Measurements from ENCODE around the gene ACADVL.

Gene ACADVL

DNA sequence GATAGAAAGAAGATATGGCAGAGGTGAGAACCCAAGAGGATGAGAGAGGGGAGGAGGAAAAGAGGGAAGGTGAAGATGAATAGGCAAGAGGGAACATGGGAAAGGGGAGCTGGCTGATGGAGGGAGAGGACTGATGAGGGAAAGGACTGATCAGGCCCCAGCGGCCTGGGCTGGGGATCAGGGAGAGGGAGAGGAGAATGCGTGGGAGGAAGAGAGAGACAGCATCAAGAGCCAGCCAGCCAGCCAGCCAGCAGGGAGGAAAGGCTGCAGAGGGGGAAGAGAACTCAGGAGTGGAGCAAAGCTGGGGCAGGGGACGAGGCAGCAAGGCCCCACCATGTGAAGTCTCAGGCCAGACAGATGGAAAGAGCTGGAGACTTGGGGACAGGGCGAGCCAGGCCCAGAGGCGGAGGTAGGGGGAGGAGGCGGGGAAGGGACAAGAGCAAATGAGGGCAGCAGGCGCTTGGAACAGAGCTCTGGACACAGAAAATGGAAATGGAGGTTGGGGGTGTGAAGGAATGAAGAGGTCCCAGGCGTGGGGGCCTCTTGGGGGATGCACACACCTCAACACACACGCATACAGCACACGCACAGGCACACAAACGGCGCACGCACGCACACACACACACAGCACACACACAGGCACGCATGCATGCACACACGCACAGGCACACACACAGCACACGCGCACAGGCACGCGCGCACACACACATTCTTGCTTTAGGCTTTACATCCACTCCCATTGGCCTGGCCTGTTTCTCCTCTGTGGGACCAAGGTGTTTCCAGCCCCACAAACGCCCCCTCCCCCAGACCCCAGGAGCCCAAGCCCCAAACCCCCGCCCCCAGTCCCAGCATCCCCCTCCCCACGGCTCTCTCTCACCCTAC is 12.4 kb upstream of the ACADVL start:
- H3K9ac ChIP-seq (ENCODE audit: low read depth in 1 of 2, low read length in 2 of 2) = no peak overlapping the region
- H3K36me3 ChIP-seq (ENCODE audit: control insufficient read depth in 1 of 2, insufficient read depth in 2 of 2, low read length in 2 of 2) = peaks cover 0 to 5% of the 10 kb centered on the region in 2 donors
- no peaks in the 10 kb centered on the region for H3K9me3 ChIP-seq (ENCODE audit: control insufficient read depth in 1 of 2, low read length in 2 of 2)
- H3K27ac ChIP-seq (ENCODE audit: low read depth, low read length) = no peak overlapping the region
- H3K4me1 ChIP-seq (ENCODE audit: control insufficient read depth in 1 of 2, insufficient read depth in 2 of 2, low read length in 2 of 2) = peaks cover 0 to 14% of the 10 kb centered on the region in 2 donors
- peaks cover 0 to 4% of the 10 kb centered on the region in 2 donors for H3K27me3 ChIP-seq (ENCODE audit: control insufficient read depth in 1 of 2, insufficient read depth in 2 of 2, low read length in 2 of 2)
- H3K4me3 ChIP-seq (ENCODE audit: low read depth in 1 of 2, low read length in 2 of 2) = no peak overlapping the region

DNA sequence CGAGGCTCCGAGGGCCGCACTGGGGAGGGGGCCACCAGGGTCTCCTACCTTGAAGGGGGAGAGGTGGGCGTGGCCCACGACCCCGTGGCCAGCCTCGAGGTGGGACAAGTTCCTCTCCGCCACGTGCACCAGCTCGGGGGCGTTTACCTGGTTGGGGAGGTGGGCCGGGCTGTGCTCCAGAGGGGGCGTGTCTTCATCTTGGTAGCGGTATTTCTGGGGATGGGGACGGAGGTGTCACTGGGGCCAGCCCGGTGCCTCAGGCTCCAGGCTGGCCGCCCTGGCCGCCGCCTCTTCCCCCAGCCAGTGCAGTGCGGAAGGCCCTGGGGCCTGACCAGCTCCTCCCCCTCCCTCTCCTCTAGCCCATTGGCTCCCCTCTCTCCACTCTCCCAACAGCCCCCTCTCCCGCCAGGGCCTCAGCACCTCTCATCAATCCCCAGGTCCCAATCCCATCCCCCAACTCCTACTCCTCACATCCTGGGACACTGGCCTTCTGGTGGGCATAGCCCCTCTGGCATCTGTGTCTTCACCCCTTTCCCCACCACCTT is 11.6 kb upstream of the ACADVL start:
- Histone ChIP-seq H3K4me1 (ENCODE audit: control insufficient read depth in 1 of 2, insufficient read depth in 2 of 2, low read length in 2 of 2) (peaks cover 0 to 14% of the 10 kb centered on the region in 2 donors), H3K27ac (ENCODE audit: low read depth, low read length) (no peak overlapping the region), H3K9me3 (ENCODE audit: control insufficient read depth in 1 of 2, low read length in 2 of 2) (no peaks in the 10 kb centered on the region), H3K27me3 (ENCODE audit: control insufficient read depth in 1 of 2, insufficient read depth in 2 of 2, low read length in 2 of 2) (peaks cover 0 to 4% of the 10 kb centered on the region in 2 donors), H3K36me3 (ENCODE audit: control insufficient read depth in 1 of 2, insufficient read depth in 2 of 2, low read length in 2 of 2) (no peaks in the 10 kb centered on the region), H3K4me3 (ENCODE audit: low read depth in 1 of 2, low read length in 2 of 2) (no peak overlapping the region), H3K9ac (ENCODE audit: low read depth in 1 of 2, low read length in 2 of 2) (no peak overlapping the region)

DNA sequence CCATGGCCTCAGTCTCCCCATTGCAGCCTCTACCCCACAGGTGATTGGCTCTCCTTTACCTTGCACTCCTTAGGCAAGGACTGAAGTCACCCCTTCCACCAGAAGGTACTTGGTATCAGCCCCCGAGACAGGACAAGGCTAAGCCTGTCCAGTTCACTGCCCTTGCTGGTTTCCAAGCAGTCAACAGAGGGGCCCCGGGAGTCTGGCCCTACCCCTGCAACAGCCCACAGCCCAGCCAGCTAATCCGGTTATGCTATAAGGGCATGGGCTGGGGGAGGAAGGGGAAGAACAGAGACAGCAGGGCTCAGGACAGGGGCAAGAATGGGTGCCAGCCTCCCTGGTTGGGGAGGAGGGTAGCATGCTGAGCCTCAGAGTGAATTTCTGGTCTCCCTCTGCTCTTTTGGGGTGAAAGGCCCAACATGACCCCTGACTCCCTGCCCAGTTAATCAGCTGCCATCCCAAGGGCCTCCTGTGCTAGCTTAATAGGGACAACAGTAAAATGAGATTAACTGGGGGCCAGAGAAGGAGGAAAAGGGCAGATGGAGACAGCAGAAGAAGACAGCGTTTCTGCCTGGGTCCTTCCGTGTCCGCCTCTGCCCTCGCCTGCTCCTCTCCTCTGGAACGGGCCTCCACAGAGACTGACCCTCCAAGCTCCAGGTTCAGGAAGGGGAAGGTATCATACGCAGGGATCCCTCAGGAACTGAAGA is 10.8 kb upstream of the ACADVL start:
- no peaks in the 10 kb centered on the region for H3K36me3 ChIP-seq (ENCODE audit: control insufficient read depth in 1 of 2, insufficient read depth in 2 of 2, low read length in 2 of 2)
- peaks cover 4 to 17% of the 10 kb centered on the region in 2 donors for H3K4me1 ChIP-seq (ENCODE audit: control insufficient read depth in 1 of 2, insufficient read depth in 2 of 2, low read length in 2 of 2)
- H3K27me3 ChIP-seq (ENCODE audit: control insufficient read depth in 1 of 2, insufficient read depth in 2 of 2, low read length in 2 of 2) = peaks cover 0 to 4% of the 10 kb centered on the region in 2 donors
- H3K27ac ChIP-seq (ENCODE audit: low read depth, low read length) = no peak overlapping the region
- H3K9ac ChIP-seq (ENCODE audit: low read depth in 1 of 2, low read length in 2 of 2) = no peak overlapping the region
- no peaks in the 10 kb centered on the region for H3K9me3 ChIP-seq (ENCODE audit: control insufficient read depth in 1 of 2, low read length in 2 of 2)
- H3K4me3 ChIP-seq (ENCODE audit: low read depth in 1 of 2, low read length in 2 of 2) = no peak overlapping the region

DNA sequence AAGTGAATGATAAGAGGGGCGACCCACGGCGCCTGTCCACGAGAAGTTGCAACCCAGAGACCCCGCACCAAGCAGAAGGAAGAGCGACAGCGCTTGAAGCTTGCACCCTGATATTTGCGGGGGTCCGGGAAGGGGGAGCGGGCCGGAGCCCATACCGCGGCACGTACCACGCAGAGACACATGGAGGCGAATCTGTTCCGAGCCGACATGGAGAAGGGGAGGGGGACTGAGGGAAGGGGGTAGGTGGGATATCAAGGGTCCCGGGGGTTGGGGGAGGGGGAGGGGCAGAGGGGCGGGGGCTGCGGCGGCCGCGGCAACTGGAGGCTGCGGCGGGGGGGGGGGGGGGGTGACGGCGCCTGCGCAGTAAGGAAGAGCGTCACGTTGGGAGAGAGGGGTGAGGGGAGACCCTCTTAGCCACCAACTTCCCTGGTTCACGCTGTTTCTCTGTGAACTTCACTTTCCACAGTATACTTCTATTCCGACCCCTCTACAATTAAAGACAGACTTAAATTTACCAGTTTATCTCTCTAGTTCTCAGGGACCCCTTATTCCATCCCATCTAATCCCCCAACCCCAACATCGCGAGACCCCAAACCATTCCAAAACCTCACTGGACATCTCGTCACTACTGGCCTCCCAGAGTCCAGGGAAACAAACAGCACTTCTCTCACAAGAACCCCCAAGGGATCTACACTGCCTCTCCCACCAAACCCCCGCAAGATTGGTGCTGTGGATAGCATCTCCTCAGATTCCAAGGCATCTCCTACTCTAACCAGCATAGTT is 8.1 kb upstream of the ACADVL start:
- peaks cover 0 to 4% of the 10 kb centered on the region in 2 donors for H3K27me3 ChIP-seq (ENCODE audit: control insufficient read depth in 1 of 2, insufficient read depth in 2 of 2, low read length in 2 of 2)
- no peak overlapping the region for H3K27ac ChIP-seq (ENCODE audit: low read depth, low read length)
- no peak overlapping the region for H3K9ac ChIP-seq (ENCODE audit: low read depth in 1 of 2, low read length in 2 of 2)
- H3K36me3 ChIP-seq (ENCODE audit: control insufficient read depth in 1 of 2, insufficient read depth in 2 of 2, low read length in 2 of 2) = no peaks in the 10 kb centered on the region
- no peaks in the 10 kb centered on the region for H3K9me3 ChIP-seq (ENCODE audit: control insufficient read depth in 1 of 2, low read length in 2 of 2)
- peaks cover 7 to 24% of the 10 kb centered on the region in 2 donors for H3K4me1 ChIP-seq (ENCODE audit: control insufficient read depth in 1 of 2, insufficient read depth in 2 of 2, low read length in 2 of 2)
- no peak overlapping the region for H3K4me3 ChIP-seq (ENCODE audit: low read depth in 1 of 2, low read length in 2 of 2)

DNA sequence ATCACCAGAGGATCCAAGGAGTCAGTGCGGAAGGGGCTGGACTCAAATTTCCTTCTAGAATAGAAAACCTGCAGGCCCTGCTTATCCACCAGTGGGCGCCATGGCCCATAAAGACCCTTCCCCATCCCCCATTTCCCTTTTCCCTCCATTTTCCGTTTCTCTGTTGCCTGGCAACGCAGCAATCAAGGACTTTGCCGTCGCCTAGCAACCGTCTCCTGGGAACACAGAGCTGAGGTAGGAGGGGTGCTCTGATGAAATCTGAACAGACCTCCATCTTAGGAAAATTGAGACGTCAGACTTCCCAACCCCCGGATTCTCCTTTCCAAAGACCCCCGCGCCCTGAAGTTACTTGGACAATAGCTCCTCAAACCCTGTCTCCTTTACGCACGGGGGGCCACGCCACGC is 5.8 kb upstream of the ACADVL start:
- no peaks in the 10 kb centered on the region for H3K36me3 ChIP-seq (ENCODE audit: control insufficient read depth in 1 of 2, insufficient read depth in 2 of 2, low read length in 2 of 2)
- no peaks in the 10 kb centered on the region for H3K9me3 ChIP-seq (ENCODE audit: control insufficient read depth in 1 of 2, low read length in 2 of 2)
- H3K27ac ChIP-seq (ENCODE audit: low read depth, low read length) = peak overlapping the region; percentile 32
- H3K4me3 ChIP-seq (ENCODE audit: low read depth in 1 of 2, low read length in 2 of 2) = peak overlapping the region; percentile 56 to 62
- peaks cover 18 to 35% of the 10 kb centered on the region in 2 donors for H3K4me1 ChIP-seq (ENCODE audit: control insufficient read depth in 1 of 2, insufficient read depth in 2 of 2, low read length in 2 of 2)
- H3K27me3 ChIP-seq (ENCODE audit: control insufficient read depth in 1 of 2, insufficient read depth in 2 of 2, low read length in 2 of 2) = peaks cover 0 to 4% of the 10 kb centered on the region in 2 donors
- H3K9ac ChIP-seq (ENCODE audit: low read depth in 1 of 2, low read length in 2 of 2) = peak overlapping the region in 1 of 2 donors; percentile 7

DNA sequence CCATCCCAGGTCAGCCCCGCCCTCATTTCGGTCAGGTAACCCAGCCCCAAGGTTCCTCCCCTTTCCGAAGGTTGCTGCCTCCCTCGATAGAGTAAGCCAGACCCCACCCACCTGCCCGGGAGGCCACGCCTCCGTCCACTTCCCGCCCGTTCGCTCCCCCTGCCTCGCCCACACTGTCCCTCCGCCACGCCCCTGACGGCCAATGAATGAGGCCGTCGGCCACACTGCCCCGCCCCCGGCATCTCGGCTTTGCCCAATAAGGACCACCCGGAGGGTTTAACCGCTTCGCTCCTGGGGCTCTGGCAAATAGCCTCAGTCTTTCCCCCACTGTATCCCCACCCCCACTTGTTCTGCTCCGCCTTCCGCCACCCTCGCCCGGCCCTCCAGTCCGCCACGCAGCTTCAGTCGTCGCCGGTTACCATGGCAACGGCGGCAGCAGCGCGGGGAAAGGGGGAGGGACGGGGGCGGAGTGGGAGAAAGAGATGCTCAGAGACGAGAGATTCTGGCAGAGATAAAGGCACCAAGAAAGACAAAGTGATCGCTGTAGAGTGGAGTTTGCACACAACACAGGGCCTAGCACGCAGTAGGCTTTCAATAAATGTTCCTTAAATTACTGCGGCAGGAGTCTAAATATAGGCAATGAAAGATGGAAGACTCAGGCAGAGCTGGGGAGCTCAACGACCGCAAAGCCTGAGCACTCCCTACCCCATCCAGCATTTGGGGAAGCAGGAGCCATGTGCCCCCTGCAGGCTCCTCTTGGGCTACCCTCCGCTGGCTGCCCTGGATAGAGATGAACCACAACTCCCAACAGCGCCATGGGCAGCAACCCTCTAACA is 5.2 kb upstream of the ACADVL start:
- H3K36me3 ChIP-seq (ENCODE audit: control insufficient read depth in 1 of 2, insufficient read depth in 2 of 2, low read length in 2 of 2) = no peaks in the 10 kb centered on the region
- peak overlapping the region; percentile 75 for H3K27ac ChIP-seq (ENCODE audit: low read depth, low read length)
- H3K9ac ChIP-seq (ENCODE audit: low read depth in 1 of 2, low read length in 2 of 2) = peak overlapping the region; percentile 2 to 21
- no peaks in the 10 kb centered on the region for H3K9me3 ChIP-seq (ENCODE audit: control insufficient read depth in 1 of 2, low read length in 2 of 2)
- peaks cover 0 to 4% of the 10 kb centered on the region in 2 donors for H3K27me3 ChIP-seq (ENCODE audit: control insufficient read depth in 1 of 2, insufficient read depth in 2 of 2, low read length in 2 of 2)
- peak overlapping the region; percentile 56 to 62 for H3K4me3 ChIP-seq (ENCODE audit: low read depth in 1 of 2, low read length in 2 of 2)
- peaks cover 24 to 41% of the 10 kb centered on the region in 2 donors for H3K4me1 ChIP-seq (ENCODE audit: control insufficient read depth in 1 of 2, insufficient read depth in 2 of 2, low read length in 2 of 2)

DNA sequence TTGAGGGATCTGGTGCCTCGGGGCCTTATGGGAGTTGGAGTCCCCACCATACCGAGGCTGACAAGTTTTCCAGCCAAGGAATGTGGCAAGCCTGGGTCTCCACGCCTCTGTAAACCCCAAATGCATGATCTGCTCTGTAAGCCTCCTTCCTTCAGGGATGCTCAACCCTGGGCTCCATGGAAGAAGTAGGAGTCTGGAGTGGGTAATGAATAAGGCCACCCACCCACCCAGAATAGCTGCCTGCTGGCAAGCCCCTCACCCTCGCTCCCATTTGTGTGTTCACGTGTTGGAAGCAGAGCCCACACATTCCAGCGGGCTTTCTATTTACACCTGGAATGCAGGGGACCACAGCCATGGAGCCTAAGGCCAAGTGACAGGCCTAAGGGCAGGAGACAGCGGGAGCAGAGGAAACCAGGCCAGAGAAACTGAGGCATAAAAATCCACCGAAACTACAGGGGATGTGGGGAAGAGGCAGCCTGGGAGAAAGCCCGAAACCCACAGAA is 4.6 kb upstream of the ACADVL start:
- H3K9me3 ChIP-seq (ENCODE audit: control insufficient read depth in 1 of 2, low read length in 2 of 2) = no peaks in the 10 kb centered on the region
- peak overlapping the region in 1 of 2 donors; percentile 21 for H3K9ac ChIP-seq (ENCODE audit: low read depth in 1 of 2, low read length in 2 of 2)
- H3K27me3 ChIP-seq (ENCODE audit: control insufficient read depth in 1 of 2, insufficient read depth in 2 of 2, low read length in 2 of 2) = peaks cover 0 to 4% of the 10 kb centered on the region in 2 donors
- peak overlapping the region; percentile 56 to 62 for H3K4me3 ChIP-seq (ENCODE audit: low read depth in 1 of 2, low read length in 2 of 2)
- H3K36me3 ChIP-seq (ENCODE audit: control insufficient read depth in 1 of 2, insufficient read depth in 2 of 2, low read length in 2 of 2) = no peaks in the 10 kb centered on the region
- H3K4me1 ChIP-seq (ENCODE audit: control insufficient read depth in 1 of 2, insufficient read depth in 2 of 2, low read length in 2 of 2) = peaks cover 25 to 42% of the 10 kb centered on the region in 2 donors
- H3K27ac ChIP-seq (ENCODE audit: low read depth, low read length) = peak overlapping the region; percentile 75

DNA sequence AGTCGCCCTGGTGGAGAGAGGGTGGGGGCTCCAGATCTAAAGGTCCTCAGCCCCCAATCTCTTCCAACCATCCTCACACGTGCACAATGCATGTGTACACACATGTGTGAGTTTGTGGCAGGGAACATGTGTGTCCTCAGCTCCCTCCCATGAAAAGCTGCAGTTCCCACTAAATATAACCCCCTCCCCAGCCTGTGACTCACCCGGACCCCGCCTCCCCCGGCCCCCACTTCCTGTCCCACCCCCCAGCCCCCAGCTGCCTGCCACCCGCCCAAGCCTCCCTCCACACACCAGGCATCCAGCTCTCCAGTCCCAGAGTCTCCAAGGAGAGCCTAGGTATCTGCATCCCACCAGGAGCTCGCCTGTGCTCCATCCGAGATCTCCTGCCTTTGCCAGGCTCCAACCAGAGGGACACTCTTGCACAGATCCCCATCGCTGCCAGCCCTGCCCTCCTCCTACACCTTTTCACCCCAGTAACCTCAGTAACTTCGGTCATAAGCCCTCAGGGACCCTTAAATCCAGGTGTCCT is 4.0 kb upstream of the ACADVL start:
- Histone ChIP-seq H3K27me3 (ENCODE audit: control insufficient read depth in 1 of 2, insufficient read depth in 2 of 2, low read length in 2 of 2) (peaks cover 0 to 4% of the 10 kb centered on the region in 2 donors), H3K4me1 (ENCODE audit: control insufficient read depth in 1 of 2, insufficient read depth in 2 of 2, low read length in 2 of 2) (peaks cover 29 to 48% of the 10 kb centered on the region in 2 donors), H3K27ac (ENCODE audit: low read depth, low read length) (no peak overlapping the region), H3K9ac (ENCODE audit: low read depth in 1 of 2, low read length in 2 of 2) (peak overlapping the region in 1 of 2 donors; percentile 21), H3K9me3 (ENCODE audit: control insufficient read depth in 1 of 2, low read length in 2 of 2) (no peaks in the 10 kb centered on the region), H3K4me3 (ENCODE audit: low read depth in 1 of 2, low read length in 2 of 2) (no peak overlapping the region), H3K36me3 (ENCODE audit: control insufficient read depth in 1 of 2, insufficient read depth in 2 of 2, low read length in 2 of 2) (no peaks in the 10 kb centered on the region)
